ENCODE measurements around the gene UGT1A6.
"Not testable (repeated sequence)": the region's sequence is repeated elsewhere in the genome, so short reads cannot be mapped to it uniquely, and the experiment has no call there.

The UGT1A6 gene

GRCh38 chr2:233684640-233685039 lies 8.1 kb upstream of the UGT1A6 start:
- no peak for DNase-seq (ENCODE audit: low read depth in 1 of 2, low spot score in 1 of 2)

GRCh38 chr2:233686928-233687327 lies 5.8 kb upstream of the UGT1A6 start:
- no peak for DNase-seq (ENCODE audit: low read depth in 1 of 2, low spot score in 1 of 2)

GRCh38 chr2:233688341-233688740 lies 4.3 kb upstream of the UGT1A6 start:
- no peak for DNase-seq (ENCODE audit: low read depth in 1 of 2, low spot score in 1 of 2)

- no peak for DNase-seq (ENCODE audit: low read depth in 1 of 2, low spot score in 1 of 2)
Measured at GRCh38 chr2:233689031-233689430, 3.7 kb upstream of the UGT1A6 start.

- DNase-seq (ENCODE audit: low read depth in 1 of 2, low spot score in 1 of 2) = no peak
Measured at GRCh38 chr2:233689501-233689900, 3.2 kb upstream of the UGT1A6 start.

- no peak for DNase-seq (ENCODE audit: low read depth in 1 of 2, low spot score in 1 of 2)
Measured at GRCh38 chr2:233690444-233690843, 2.2 kb upstream of the UGT1A6 start.

- no peak for DNase-seq (ENCODE audit: low read depth in 1 of 2, low spot score in 1 of 2)
Measured at GRCh38 chr2:233691443-233692433, 952 bp upstream of the UGT1A6 start.

- DNase-seq (ENCODE audit: low read depth in 1 of 2, low spot score in 1 of 2) = no peak
Measured at GRCh38 chr2:233693963-233694362, 1.3 kb downstream of the UGT1A6 start.

GRCh38 chr2:233698740-233699139 lies 6.0 kb downstream of the UGT1A6 start:
- no peak for DNase-seq (ENCODE audit: low read depth in 1 of 2, low spot score in 1 of 2)

GRCh38 chr2:233699424-233700027 lies 6.8 kb downstream of the UGT1A6 start:
- no peak for DNase-seq (ENCODE audit: low read depth in 1 of 2, low spot score in 1 of 2)

- DNase-seq (ENCODE audit: low read depth in 1 of 2, low spot score in 1 of 2) = no peak
Measured at GRCh38 chr2:233700028-233700635, 7.4 kb downstream of the UGT1A6 start.

GRCh38 chr2:233700842-233701241 lies 8.2 kb downstream of the UGT1A6 start:
- DNase-seq (ENCODE audit: low read depth in 1 of 2, low spot score in 1 of 2) = not testable (repeated sequence)

- no peak for DNase-seq (ENCODE audit: low read depth in 1 of 2, low spot score in 1 of 2)
Measured at GRCh38 chr2:233702238-233702637, 9.5 kb downstream of the UGT1A6 start.

GRCh38 chr2:233705911-233706506 lies 13.3 kb downstream of the UGT1A6 start:
- no peak for DNase-seq (ENCODE audit: low read depth in 1 of 2, low spot score in 1 of 2)

- DNase-seq (ENCODE audit: low read depth in 1 of 2, low spot score in 1 of 2) = no peak
Measured at GRCh38 chr2:233706720-233707119, 14.0 kb downstream of the UGT1A6 start.

GRCh38 chr2:233707940-233708644 lies 15.4 kb downstream of the UGT1A6 start:
- DNase-seq (ENCODE audit: low read depth in 1 of 2, low spot score in 1 of 2) = no peak

- DNase-seq (ENCODE audit: low read depth in 1 of 2, low spot score in 1 of 2) = no peak
Measured at GRCh38 chr2:233708942-233709341, 16.3 kb downstream of the UGT1A6 start.

GRCh38 chr2:233711312-233712008 lies 18.8 kb downstream of the UGT1A6 start:
- DNase-seq (ENCODE audit: low read depth in 1 of 2, low spot score in 1 of 2) = peak; percentile 21 to 45

- DNase-seq (ENCODE audit: low read depth in 1 of 2, low spot score in 1 of 2) = no peak
Measured at GRCh38 chr2:233712611-233713261, 20.0 kb downstream of the UGT1A6 start, which contains the start of gene UGT1A5. UGT1A5 (plus strand) TSS chr2:233712907; CDS start chr2:233712992, 85 bp downstream.

GRCh38 chr2:233713262-233713615 lies 20.5 kb downstream of the UGT1A6 start:
- DNase-seq (ENCODE audit: low read depth in 1 of 2, low spot score in 1 of 2) = no peak
